ENCODE measurements around the gene HOXA9.

HOXA9 gene

GRCh38 chr7:27175626-27176523 is 10.5 kb upstream of the HOXA9 start:
- ChIA-PET CTCF (interaction anchor here (0.7 to 3.7 kb wide), 4 partner anchors 9 to 465 kb away, joined by 3 to 10 read pairs (median 5); partner anchors contain the start of gene HOXA11), POLR2A (interaction anchor here (0.5 to 11.2 kb wide), 15 partner anchors 9 to 1313 kb away, joined by 3 to 237 read pairs (median 4); partner anchors contain the start of genes CBX3, HOXA11, HOXA13 and HOXA3)
- Histone ChIP-seq H3K27ac (ENCODE audit: extremely low read depth, low read depth, low read length) (peak overlapping the region; percentile 100), H3K9me3 (ENCODE audit: control insufficient read depth, insufficient read depth, low read depth, low read length) (no peaks in the 10 kb centered on the region), H3K4me3 (ENCODE audit: low read depth, low read length) (peak overlapping the region; percentile 76), H3K36me3 (ENCODE audit: control insufficient read depth in 2 of 2, insufficient read depth in 1 of 2, low read length in 2 of 2) (peaks cover 6 to 8% of the 10 kb centered on the region in 2 experiments), H3K4me1 (ENCODE audit: control insufficient read depth, insufficient read depth, low read length) (peaks cover 16% of the 10 kb centered on the region)
- TF ChIP-seq ZNF707 (tag by site-specific recombination; IDR thresholded peaks at IDR 0.05) = no peak
- TF ChIP-seq ZNF16 (tag by site-specific recombination; IDR thresholded peaks at IDR 0.05; ENCODE audit: low read depth) = no peak
- no peak for TF ChIP-seq ZFP41 (tag by site-specific recombination; IDR thresholded peaks at IDR 0.05; ENCODE audit: borderline replicate concordance)
- no peak for TF ChIP-seq ZNF544 (tag by site-specific recombination; IDR thresholded peaks at IDR 0.05)
- TF ChIP-seq KLF7 (tag by site-specific recombination; IDR thresholded peaks at IDR 0.05; ENCODE audit: borderline replicate concordance) = no peak
- no peak for TF ChIP-seq ZNF18 (tag by site-specific recombination; IDR thresholded peaks at IDR 0.05)
- no peak for TF ChIP-seq ZNF169 (tag by site-specific recombination; IDR thresholded peaks at IDR 0.05)
- no peak for TF ChIP-seq REST (tag by site-specific recombination; IDR thresholded peaks at IDR 0.05)
- TF ChIP-seq, protein P1, sequence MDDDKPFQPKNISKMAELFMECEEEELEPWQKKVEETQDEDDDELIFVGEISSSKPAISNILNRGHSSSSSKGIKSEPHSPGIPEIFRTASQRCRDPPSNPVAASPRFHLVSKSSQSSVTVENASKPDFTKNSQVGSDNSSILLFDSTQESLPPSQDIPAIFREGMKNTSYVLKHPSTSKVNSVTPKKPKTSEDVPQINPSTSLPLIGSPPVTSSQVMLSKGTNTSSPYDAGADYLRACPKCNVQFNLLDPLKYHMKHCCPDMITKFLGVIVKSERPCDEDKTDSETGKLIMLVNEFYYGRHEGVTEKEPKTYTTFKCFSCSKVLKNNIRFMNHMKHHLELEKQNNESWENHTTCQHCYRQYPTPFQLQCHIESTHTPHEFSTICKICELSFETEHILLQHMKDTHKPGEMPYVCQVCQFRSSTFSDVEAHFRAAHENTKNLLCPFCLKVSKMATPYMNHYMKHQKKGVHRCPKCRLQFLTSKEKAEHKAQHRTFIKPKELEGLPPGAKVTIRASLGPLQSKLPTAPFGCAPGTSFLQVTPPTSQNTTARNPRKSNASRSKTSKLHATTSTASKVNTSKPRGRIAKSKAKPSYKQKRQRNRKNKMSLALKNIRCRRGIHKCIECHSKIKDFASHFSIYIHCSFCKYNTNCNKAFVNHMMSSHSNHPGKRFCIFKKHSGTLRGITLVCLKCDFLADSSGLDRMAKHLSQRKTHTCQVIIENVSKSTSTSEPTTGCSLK (tag by site-specific recombination; IDR thresholded peaks at IDR 0.05) = no peak
- TF ChIP-seq ZNF341 (tag by site-specific recombination; IDR thresholded peaks at IDR 0.05; ENCODE audit: low read depth) = no peak
- TF ChIP-seq ZNF311 (tag by site-specific recombination; IDR thresholded peaks at IDR 0.05; ENCODE audit: borderline replicate concordance) = no peak
- peak; percentile 84 for TF ChIP-seq ZNF366 (tag by site-specific recombination; conservative IDR thresholded peaks at IDR 0.05)
- no peak for TF ChIP-seq BCL6B (tag by site-specific recombination; IDR thresholded peaks at IDR 0.05)
- no peak for TF ChIP-seq SCRT2 (tag by site-specific recombination; IDR thresholded peaks at IDR 0.05)
- no peak for TF ChIP-seq ZNF121 (tag by site-specific recombination; IDR thresholded peaks at IDR 0.05)
- peak; percentile 55; the same call in 1 of the 2 replicates for TF ChIP-seq ZNF596 (tag by site-specific recombination; IDR thresholded peaks at IDR 0.05)
- no peak for TF ChIP-seq ZNF510 (tag by site-specific recombination; IDR thresholded peaks at IDR 0.05; ENCODE audit: insufficient replicate concordance)
- no peak for TF ChIP-seq ZNF76 (tag by site-specific recombination; IDR thresholded peaks at IDR 0.05; ENCODE audit: borderline replicate concordance, low read depth)
- 0 out of 2 replicates have a peak, but pooled peaks have one; percentile 8 for TF ChIP-seq ZXDB (tag by site-specific recombination; IDR thresholded peaks at IDR 0.05)
- TF ChIP-seq ZFP3 (tag by site-specific recombination; IDR thresholded peaks at IDR 0.05; ENCODE audit: low read depth) = no peak
- no peak for TF ChIP-seq ZFP69B (tag by site-specific recombination; IDR thresholded peaks at IDR 0.05)
- peak; percentile 32 for TF ChIP-seq ZNF335 (tag by site-specific recombination; conservative IDR thresholded peaks at IDR 0.05)
- peak; percentile 95 for TF ChIP-seq GLI4 (tag by site-specific recombination; IDR thresholded peaks at IDR 0.05)
- TF ChIP-seq ZNF426 (tag by site-specific recombination; IDR thresholded peaks at IDR 0.05) = no peak
- TF ChIP-seq SCRT1 (tag by site-specific recombination; IDR thresholded peaks at IDR 0.05; ENCODE audit: borderline replicate concordance) = 0 out of 2 replicates have a peak, but pooled peaks have one; percentile 28
- TF ChIP-seq ZNF549 (tag by site-specific recombination; IDR thresholded peaks at IDR 0.05) = no peak
- no peak for TF ChIP-seq HOXA7 (CRISPR knock-in tag; IDR thresholded peaks at IDR 0.05; ENCODE audit: borderline replicate concordance)
- TF ChIP-seq ZNF843 (tag by site-specific recombination; IDR thresholded peaks at IDR 0.05) = no peak
- TF ChIP-seq FEZF1 (tag by site-specific recombination; IDR thresholded peaks at IDR 0.05) = peak; percentile 51; the same call in 1 of the 2 replicates
